ENCODE data around the gene MMP14. TPM values are rescaled to one million over a fixed set of nuclear protein-coding genes. Genes with fewer than 3 reads are reported as not detected.
A peak's percentile ranks its signal among the peaks of the same experiment; 100 is the strongest.

Gene MMP14
- total and polyA plus RNA-seq, 9 of the 15 experiments (the other 6 are each of a cell fraction or from before 2014, with no cell fraction given): 0.36 to 5.8 (median 1.3) TPM; not detected in 2

DNA sequence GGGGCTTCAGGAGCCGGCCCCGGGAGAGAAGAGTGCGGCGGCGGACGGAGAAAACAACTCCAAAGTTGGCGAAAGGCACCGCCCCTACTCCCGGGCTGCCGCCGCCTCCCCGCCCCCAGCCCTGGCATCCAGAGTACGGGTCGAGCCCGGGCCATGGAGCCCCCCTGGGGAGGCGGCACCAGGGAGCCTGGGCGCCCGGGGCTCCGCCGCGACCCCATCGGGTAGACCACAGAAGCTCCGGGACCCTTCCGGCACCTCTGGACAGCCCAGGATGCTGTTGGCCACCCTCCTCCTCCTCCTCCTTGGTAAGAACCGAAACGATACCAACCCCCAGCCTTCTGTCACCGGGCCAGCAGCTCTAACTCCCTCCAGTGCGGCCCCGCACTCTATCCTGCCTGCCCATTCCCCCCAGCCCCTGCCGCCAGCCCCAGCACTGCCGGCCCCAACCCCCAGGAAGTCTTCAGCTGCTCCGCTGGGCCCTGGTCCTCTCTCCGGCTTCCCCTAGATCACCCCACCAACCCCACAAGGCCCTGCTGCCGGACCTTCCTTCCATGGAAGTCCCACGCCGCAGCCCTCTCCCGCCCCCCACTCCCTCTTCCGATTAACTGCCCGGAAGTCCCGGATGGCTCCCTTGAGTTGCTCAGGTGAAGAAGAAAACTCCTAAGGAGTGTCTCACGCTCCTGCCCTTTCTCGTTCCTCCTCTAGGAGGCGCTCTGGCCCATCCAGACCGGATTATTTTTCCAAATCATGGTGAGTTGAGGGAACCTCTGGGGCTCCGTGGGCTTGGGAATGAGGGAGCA, 35.8 kb downstream of the MMP14 start (continued):
- TF ChIP-seq, protein P1, sequence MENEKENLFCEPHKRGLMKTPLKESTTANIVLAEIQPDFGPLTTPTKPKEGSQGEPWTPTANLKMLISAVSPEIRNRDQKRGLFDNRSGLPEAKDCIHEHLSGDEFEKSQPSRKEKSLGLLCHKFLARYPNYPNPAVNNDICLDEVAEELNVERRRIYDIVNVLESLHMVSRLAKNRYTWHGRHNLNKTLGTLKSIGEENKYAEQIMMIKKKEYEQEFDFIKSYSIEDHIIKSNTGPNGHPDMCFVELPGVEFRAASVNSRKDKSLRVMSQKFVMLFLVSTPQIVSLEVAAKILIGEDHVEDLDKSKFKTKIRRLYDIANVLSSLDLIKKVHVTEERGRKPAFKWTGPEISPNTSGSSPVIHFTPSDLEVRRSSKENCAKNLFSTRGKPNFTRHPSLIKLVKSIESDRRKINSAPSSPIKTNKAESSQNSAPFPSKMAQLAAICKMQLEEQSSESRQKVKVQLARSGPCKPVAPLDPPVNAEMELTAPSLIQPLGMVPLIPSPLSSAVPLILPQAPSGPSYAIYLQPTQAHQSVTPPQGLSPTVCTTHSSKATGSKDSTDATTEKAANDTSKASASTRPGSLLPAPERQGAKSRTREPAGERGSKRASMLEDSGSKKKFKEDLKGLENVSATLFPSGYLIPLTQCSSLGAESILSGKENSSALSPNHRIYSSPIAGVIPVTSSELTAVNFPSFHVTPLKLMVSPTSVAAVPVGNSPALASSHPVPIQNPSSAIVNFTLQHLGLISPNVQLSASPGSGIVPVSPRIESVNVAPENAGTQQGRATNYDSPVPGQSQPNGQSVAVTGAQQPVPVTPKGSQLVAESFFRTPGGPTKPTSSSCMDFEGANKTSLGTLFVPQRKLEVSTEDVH (IDR thresholded peaks at IDR 0.05; ENCODE audit: low read depth, partially characterized antibody): peak; percentile 10
- TF ChIP-seq, protein P2, sequence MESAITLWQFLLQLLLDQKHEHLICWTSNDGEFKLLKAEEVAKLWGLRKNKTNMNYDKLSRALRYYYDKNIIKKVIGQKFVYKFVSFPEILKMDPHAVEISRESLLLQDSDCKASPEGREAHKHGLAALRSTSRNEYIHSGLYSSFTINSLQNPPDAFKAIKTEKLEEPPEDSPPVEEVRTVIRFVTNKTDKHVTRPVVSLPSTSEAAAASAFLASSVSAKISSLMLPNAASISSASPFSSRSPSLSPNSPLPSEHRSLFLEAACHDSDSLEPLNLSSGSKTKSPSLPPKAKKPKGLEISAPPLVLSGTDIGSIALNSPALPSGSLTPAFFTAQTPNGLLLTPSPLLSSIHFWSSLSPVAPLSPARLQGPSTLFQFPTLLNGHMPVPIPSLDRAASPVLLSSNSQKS (CRISPR knock-in tag; IDR thresholded peaks at IDR 0.05): no peak
- TF ChIP-seq, protein P3, sequence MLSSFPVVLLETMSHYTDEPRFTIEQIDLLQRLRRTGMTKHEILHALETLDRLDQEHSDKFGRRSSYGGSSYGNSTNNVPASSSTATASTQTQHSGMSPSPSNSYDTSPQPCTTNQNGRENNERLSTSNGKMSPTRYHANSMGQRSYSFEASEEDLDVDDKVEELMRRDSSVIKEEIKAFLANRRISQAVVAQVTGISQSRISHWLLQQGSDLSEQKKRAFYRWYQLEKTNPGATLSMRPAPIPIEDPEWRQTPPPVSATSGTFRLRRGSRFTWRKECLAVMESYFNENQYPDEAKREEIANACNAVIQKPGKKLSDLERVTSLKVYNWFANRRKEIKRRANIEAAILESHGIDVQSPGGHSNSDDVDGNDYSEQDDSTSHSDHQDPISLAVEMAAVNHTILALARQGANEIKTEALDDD (IDR thresholded peaks at IDR 0.05): no peak
- peak; percentile 31 for TF ChIP-seq TEAD4 (IDR thresholded peaks at IDR 0.05; ENCODE audit: low read length)
- TF ChIP-seq TEAD4 (CRISPR knock-in tag; IDR thresholded peaks at IDR 0.05; ENCODE audit: borderline replicate concordance): no peak
- peak; percentile 70 for TF ChIP-seq GABPA (tag; conservative IDR thresholded peaks at IDR 0.05; ENCODE audit: low read depth)
- no peak for TF ChIP-seq TCF3 (CRISPR knock-in tag; IDR thresholded peaks at IDR 0.05)
- TF ChIP-seq, protein P4, sequence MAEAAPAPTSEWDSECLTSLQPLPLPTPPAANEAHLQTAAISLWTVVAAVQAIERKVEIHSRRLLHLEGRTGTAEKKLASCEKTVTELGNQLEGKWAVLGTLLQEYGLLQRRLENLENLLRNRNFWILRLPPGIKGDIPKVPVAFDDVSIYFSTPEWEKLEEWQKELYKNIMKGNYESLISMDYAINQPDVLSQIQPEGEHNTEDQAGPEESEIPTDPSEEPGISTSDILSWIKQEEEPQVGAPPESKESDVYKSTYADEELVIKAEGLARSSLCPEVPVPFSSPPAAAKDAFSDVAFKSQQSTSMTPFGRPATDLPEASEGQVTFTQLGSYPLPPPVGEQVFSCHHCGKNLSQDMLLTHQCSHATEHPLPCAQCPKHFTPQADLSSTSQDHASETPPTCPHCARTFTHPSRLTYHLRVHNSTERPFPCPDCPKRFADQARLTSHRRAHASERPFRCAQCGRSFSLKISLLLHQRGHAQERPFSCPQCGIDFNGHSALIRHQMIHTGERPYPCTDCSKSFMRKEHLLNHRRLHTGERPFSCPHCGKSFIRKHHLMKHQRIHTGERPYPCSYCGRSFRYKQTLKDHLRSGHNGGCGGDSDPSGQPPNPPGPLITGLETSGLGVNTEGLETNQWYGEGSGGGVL (CRISPR knock-in tag; IDR thresholded peaks at IDR 0.05): no peak
- TF ChIP-seq KLF16 (IDR thresholded peaks at IDR 0.05): 0 out of 2 replicates have a peak, but pooled peaks have one; percentile 65
- TF ChIP-seq ZNF583 (CRISPR knock-in tag; IDR thresholded peaks at IDR 0.05): 0 out of 2 replicates have a peak, but pooled peaks have one; percentile 28
- TF ChIP-seq, protein P5, sequence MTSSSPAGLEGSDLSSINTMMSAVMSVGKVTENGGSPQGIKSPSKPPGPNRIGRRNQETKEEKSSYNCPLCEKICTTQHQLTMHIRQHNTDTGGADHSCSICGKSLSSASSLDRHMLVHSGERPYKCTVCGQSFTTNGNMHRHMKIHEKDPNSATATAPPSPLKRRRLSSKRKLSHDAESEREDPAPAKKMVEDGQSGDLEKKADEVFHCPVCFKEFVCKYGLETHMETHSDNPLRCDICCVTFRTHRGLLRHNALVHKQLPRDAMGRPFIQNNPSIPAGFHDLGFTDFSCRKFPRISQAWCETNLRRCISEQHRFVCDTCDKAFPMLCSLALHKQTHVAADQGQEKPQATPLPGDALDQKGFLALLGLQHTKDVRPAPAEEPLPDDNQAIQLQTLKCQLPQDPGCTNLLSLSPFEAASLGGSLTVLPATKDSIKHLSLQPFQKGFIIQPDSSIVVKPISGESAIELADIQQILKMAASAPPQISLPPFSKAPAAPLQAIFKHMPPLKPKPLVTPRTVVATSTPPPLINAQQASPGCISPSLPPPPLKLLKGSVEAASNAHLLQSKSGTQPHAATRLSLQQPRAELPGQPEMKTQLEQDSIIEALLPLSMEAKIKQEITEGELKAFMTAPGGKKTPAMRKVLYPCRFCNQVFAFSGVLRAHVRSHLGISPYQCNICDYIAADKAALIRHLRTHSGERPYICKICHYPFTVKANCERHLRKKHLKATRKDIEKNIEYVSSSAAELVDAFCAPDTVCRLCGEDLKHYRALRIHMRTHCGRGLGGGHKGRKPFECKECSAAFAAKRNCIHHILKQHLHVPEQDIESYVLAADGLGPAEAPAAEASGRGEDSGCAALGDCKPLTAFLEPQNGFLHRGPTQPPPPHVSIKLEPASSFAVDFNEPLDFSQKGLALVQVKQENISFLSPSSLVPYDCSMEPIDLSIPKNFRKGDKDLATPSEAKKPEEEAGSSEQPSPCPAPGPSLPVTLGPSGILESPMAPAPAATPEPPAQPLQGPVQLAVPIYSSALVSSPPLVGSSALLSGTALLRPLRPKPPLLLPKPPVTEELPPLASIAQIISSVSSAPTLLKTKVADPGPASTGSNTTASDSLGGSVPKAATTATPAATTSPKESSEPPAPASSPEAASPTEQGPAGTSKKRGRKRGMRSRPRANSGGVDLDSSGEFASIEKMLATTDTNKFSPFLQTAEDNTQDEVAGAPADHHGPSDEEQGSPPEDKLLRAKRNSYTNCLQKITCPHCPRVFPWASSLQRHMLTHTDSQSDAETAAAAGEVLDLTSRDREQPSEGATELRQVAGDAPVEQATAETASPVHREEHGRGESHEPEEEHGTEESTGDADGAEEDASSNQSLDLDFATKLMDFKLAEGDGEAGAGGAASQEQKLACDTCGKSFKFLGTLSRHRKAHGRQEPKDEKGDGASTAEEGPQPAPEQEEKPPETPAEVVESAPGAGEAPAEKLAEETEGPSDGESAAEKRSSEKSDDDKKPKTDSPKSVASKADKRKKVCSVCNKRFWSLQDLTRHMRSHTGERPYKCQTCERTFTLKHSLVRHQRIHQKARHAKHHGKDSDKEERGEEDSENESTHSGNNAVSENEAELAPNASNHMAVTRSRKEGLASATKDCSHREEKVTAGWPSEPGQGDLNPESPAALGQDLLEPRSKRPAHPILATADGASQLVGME (CRISPR knock-in tag; IDR thresholded peaks at IDR 0.05): 0 out of 2 replicates have a peak, but pooled peaks have one; percentile 8
- peak; percentile 53 for TF ChIP-seq TAF1 (IDR thresholded peaks at IDR 0.05; ENCODE audit: control insufficient read depth, extremely low read depth, insufficient read depth, low read length, severe bottlenecking)
- TF ChIP-seq ETV1 (tag; conservative IDR thresholded peaks at IDR 0.05; ENCODE audit: low read depth): 0 out of 2 replicates have a peak, but pooled peaks have one; percentile 51
- TF ChIP-seq BCOR (IDR thresholded peaks at IDR 0.05): no peak; the same call in 1 of the 2 replicates

Measured in K562 (cell line).